Neural cell (in vitro differentiated cells): ENCODE data around the gene GNG2. TPM values are rescaled to one million over a fixed set of nuclear protein-coding genes. Genes with fewer than 3 reads are reported as not detected.

Source experiments
- H2AFZ ChIP-seq: fragments of 200-600, 300-800 bp; sonication (generic), shearing (Covaris generic); 2 replicates; pipeline ENCODE4 v1.6.0; 2014; ENCODE audit warnings: low read depth, mild to moderate bottlenecking, antibody characterized with exemption, low read length, moderate library complexity
- H3F3A ChIP-seq: fragments of 200-600 bp; shearing (Covaris generic); 2 replicates; pipeline ENCODE4 v1.6.1; 2016; ENCODE audit warnings: mild to moderate bottlenecking, moderate library complexity, mixed read lengths, antibody characterized with exemption, low read length; ENCODE audit not compliant: insufficient read depth, poor library complexity, severe bottlenecking
- H3K27ac ChIP-seq: fragments of 200-600, 300-800 bp; sonication (generic), shearing (Covaris generic); 2 replicates; pipeline ENCODE4 v1.5.1; 2014; ENCODE audit warnings: mild to moderate bottlenecking, low read length, moderate library complexity
- H3K27me3 ChIP-seq: fragments of 300-800, 200-600 bp; sonication (generic), shearing (Covaris generic); 2 replicates; pipeline ENCODE4 v1.6.0; 2014; ENCODE audit warnings: mild to moderate bottlenecking, low read depth, low read length, moderate library complexity; ENCODE audit not compliant: insufficient read depth
- H3K36me3 ChIP-seq: fragments of 300-800, 200-600 bp; sonication (generic), shearing (Covaris generic); 2 replicates; pipeline ENCODE4 v1.5.1; 2014; ENCODE audit warnings: mild to moderate bottlenecking, antibody characterized with exemption, low read length, moderate library complexity; ENCODE audit not compliant: insufficient read depth
- H3K4me2 ChIP-seq: fragments of 300-800, 200-600 bp; sonication (generic), shearing (Covaris generic); 2 replicates; pipeline ENCODE4 v1.6.0; 2014; ENCODE audit warnings: mild to moderate bottlenecking, low read length
- H3K4me3 ChIP-seq: fragments of 300-800, 200-600 bp; sonication (generic), shearing (Covaris generic); 2 replicates; pipeline ENCODE4 v1.5.1; 2014; ENCODE audit warnings: mild to moderate bottlenecking, low read length, moderate library complexity
- H3K79me2 ChIP-seq: fragments of 200-600 bp; shearing (Covaris generic); replicated peaks from 2 replicates; pipeline ENCODE4 v1.6.0; 2014; ENCODE audit warnings: mild to moderate bottlenecking, low read length, moderate library complexity; ENCODE audit not compliant: insufficient read depth
- H3K9ac ChIP-seq: fragments of 300-800, 200-600 bp; sonication (generic), shearing (Covaris generic); 2 replicates; pipeline ENCODE4 v1.6.1; 2016; ENCODE audit warnings: mild to moderate bottlenecking, low read length, mixed read lengths
- H3K9me2 ChIP-seq: fragments of 200-600 bp; shearing (Covaris generic); 2 replicates; pipeline ENCODE4 v1.6.1; 2016; ENCODE audit warnings: mild to moderate bottlenecking, low read length, mixed read lengths; ENCODE audit not compliant: insufficient read depth
- H3K9me3 ChIP-seq: fragments of 200-600, 300-800 bp; sonication (generic), shearing (Covaris generic); 2 replicates; pipeline ENCODE4 v1.6.1; 2016; ENCODE audit warnings: mild to moderate bottlenecking, mixed run types, low read length, moderate library complexity, mixed read lengths
- H4K20me1 ChIP-seq: fragments of 200-600 bp; shearing (Covaris generic); 2 replicates; pipeline ENCODE4 v1.6.1; 2016; ENCODE audit warnings: mild to moderate bottlenecking, mixed run types; ENCODE audit not compliant: insufficient read depth
- EP300 ChIP-seq: fragments of 450-650 bp; conservative IDR thresholded peaks from 2 replicates; pipeline ENCODE4 v1.6.1; 2014; ENCODE audit warnings: antibody characterized with exemption, mild to moderate bottlenecking, moderate library complexity; ENCODE audit not compliant: poor library complexity, severe bottlenecking
- EZH2 ChIP-seq: fragments of 200-600, 300-800 bp; shearing (Covaris generic), sonication (generic); IDR thresholded peaks from 2 replicates; pipeline ENCODE4 v1.6.1; 2014; ENCODE audit warnings: antibody characterized with exemption, low read length, borderline replicate concordance, mild to moderate bottlenecking; ENCODE audit not compliant: insufficient read depth, poor library complexity, severe bottlenecking
- MXI1 ChIP-seq: fragments of 450-650 bp; conservative IDR thresholded peaks from 2 replicates; pipeline ENCODE4 v1.6.1; 2014; ENCODE audit warnings: antibody characterized with exemption, mild to moderate bottlenecking; ENCODE audit not compliant: poor library complexity, severe bottlenecking
- POLR2AphosphoS5 ChIP-seq: IDR thresholded peaks from 2 replicates; pipeline ENCODE4 v1.6.1; 2012
- RAD21 ChIP-seq: fragments of 450-650 bp; conservative IDR thresholded peaks from 2 replicates; pipeline ENCODE4 v1.6.1; 2014; ENCODE audit warnings: antibody characterized with exemption, mild to moderate bottlenecking, moderate library complexity
- SMC3 ChIP-seq: fragments of 450-650 bp; conservative IDR thresholded peaks from 2 replicates; pipeline ENCODE4 v1.6.1; 2014; ENCODE audit warnings: antibody characterized with exemption, mild to moderate bottlenecking, moderate library complexity; ENCODE audit not compliant: poor library complexity
- TAF1 ChIP-seq: IDR thresholded peaks from 2 replicates; pipeline ENCODE4 v1.6.1; 2012; ENCODE audit warnings: low read depth
- polyA plus RNA-seq: library from polyadenylated mRNA; depleted of rRNA; stranded (reverse); fragments of >200 nt; gene quantifications from 2 replicates; pipeline ENCODE4 v1.2.3, GENCODE V29; 2014
- TF ChIP-seq, protein P1 (sequence below): fragments of 450-650 bp; IDR thresholded peaks from 2 replicates; pipeline ENCODE4 v1.5.1; 2014; ENCODE audit warnings: antibody characterized with exemption, mild to moderate bottlenecking, moderate library complexity; ENCODE audit not compliant: poor library complexity, severe bottlenecking
- TF ChIP-seq, protein P2 (sequence below): IDR thresholded peaks from 2 replicates; pipeline ENCODE4 v1.6.1; 2012; ENCODE audit warnings: borderline replicate concordance

GNG2 gene
- polyA plus RNA-seq, 1 donor from 2014 or later = 515 TPM

DNA sequence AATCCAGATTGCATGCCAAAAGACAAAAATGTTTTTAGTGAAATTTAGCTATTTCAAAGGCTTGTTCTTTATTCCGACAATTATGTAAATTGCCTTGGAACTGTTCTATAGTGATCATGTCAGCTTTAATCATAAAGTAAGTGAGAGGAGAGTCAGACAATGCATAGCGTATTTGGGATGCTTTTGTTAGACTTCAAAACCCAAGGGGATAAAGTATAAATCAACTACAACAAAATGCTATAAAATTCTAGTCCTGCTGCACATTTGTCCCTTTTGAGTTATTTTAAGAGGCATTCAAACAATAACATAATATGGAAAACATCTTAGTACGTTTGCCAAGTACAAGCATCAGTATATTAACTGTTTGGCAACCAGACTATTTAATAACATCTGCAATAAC lies 140.3 kb downstream of the GNG2 start:
- H3K36me3 ChIP-seq = peaks cover 8% of the 10 kb centered on the region
- H4K20me1 ChIP-seq = no peaks in the 10 kb centered on the region
- H3K9me2 ChIP-seq = no peaks in the 10 kb centered on the region
- H3K4me2 ChIP-seq = no peak overlapping the region
- TF ChIP-seq RAD21 (no peak), EP300 (no peak), MXI1 (no peak), SMC3 (no peak), EZH2 (no peak), POLR2AphosphoS5 (no peak), TAF1 (no peak)
- TF ChIP-seq, protein P1, sequence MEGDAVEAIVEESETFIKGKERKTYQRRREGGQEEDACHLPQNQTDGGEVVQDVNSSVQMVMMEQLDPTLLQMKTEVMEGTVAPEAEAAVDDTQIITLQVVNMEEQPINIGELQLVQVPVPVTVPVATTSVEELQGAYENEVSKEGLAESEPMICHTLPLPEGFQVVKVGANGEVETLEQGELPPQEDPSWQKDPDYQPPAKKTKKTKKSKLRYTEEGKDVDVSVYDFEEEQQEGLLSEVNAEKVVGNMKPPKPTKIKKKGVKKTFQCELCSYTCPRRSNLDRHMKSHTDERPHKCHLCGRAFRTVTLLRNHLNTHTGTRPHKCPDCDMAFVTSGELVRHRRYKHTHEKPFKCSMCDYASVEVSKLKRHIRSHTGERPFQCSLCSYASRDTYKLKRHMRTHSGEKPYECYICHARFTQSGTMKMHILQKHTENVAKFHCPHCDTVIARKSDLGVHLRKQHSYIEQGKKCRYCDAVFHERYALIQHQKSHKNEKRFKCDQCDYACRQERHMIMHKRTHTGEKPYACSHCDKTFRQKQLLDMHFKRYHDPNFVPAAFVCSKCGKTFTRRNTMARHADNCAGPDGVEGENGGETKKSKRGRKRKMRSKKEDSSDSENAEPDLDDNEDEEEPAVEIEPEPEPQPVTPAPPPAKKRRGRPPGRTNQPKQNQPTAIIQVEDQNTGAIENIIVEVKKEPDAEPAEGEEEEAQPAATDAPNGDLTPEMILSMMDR = no peak
- TF ChIP-seq, protein P2, sequence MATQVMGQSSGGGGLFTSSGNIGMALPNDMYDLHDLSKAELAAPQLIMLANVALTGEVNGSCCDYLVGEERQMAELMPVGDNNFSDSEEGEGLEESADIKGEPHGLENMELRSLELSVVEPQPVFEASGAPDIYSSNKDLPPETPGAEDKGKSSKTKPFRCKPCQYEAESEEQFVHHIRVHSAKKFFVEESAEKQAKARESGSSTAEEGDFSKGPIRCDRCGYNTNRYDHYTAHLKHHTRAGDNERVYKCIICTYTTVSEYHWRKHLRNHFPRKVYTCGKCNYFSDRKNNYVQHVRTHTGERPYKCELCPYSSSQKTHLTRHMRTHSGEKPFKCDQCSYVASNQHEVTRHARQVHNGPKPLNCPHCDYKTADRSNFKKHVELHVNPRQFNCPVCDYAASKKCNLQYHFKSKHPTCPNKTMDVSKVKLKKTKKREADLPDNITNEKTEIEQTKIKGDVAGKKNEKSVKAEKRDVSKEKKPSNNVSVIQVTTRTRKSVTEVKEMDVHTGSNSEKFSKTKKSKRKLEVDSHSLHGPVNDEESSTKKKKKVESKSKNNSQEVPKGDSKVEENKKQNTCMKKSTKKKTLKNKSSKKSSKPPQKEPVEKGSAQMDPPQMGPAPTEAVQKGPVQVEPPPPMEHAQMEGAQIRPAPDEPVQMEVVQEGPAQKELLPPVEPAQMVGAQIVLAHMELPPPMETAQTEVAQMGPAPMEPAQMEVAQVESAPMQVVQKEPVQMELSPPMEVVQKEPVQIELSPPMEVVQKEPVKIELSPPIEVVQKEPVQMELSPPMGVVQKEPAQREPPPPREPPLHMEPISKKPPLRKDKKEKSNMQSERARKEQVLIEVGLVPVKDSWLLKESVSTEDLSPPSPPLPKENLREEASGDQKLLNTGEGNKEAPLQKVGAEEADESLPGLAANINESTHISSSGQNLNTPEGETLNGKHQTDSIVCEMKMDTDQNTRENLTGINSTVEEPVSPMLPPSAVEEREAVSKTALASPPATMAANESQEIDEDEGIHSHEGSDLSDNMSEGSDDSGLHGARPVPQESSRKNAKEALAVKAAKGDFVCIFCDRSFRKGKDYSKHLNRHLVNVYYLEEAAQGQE = no peak
- H2AFZ ChIP-seq = no peak overlapping the region
- H3K9me3 ChIP-seq = no peaks in the 10 kb centered on the region
- H3F3A ChIP-seq = no peaks in the 10 kb centered on the region
- H3K9ac ChIP-seq = no peak overlapping the region
- peaks cover 16% of the 10 kb centered on the region for H3K79me2 ChIP-seq
- no peak overlapping the region for H3K27ac ChIP-seq
- H3K4me3 ChIP-seq = no peak overlapping the region
- H3K27me3 ChIP-seq = no peaks in the 10 kb centered on the region

DNA sequence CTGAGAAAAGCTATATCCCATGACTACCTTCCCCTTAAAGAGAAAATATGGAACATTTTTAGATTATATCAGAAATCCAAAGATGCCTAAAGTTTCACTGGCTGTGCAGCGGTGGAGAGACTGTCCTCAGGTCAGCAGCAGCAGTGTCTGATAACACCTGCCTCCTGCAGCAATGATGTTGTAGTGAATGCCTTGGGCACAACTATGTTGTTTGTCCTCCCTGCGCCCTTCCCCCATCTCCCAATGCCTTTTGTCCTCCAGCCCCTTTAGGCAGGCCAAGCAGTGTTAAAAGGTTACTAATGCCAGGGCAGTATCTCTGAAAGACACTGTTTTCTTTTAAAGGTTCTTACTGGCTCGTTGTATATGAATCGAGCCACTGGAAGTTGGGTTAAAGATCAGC lies 142.1 kb downstream of the GNG2 start:
- no peak overlapping the region for H3K27ac ChIP-seq
- H4K20me1 ChIP-seq = no peaks in the 10 kb centered on the region
- peaks cover 12% of the 10 kb centered on the region for H3K36me3 ChIP-seq
- no peak overlapping the region for H2AFZ ChIP-seq
- no peak overlapping the region for H3K4me2 ChIP-seq
- peaks cover 6% of the 10 kb centered on the region for H3K79me2 ChIP-seq
- TF ChIP-seq EZH2 (no peak), MXI1 (no peak), POLR2AphosphoS5 (no peak), RAD21 (no peak), SMC3 (no peak), EP300 (no peak), TAF1 (no peak)
- TF ChIP-seq, protein P2 = no peak
- TF ChIP-seq, protein P1 = no peak
- H3K4me3 ChIP-seq = no peak overlapping the region
- no peak overlapping the region for H3K9ac ChIP-seq
- no peaks in the 10 kb centered on the region for H3K9me2 ChIP-seq
- H3K27me3 ChIP-seq = no peaks in the 10 kb centered on the region
- no peaks in the 10 kb centered on the region for H3F3A ChIP-seq
- H3K9me3 ChIP-seq = no peaks in the 10 kb centered on the region
